Left lobe of liver (tissue), 2 donors: ENCODE measurements around the gene DPP7. TPM values are rescaled to one million over a fixed set of nuclear protein-coding genes. Genes with fewer than 3 reads are reported as not detected.
A peak's percentile ranks its signal among the peaks of the same experiment; 100 is the strongest.
"Not testable (repeated sequence)": the region's sequence is repeated elsewhere in the genome, so short reads cannot be mapped to it uniquely, and the experiment has no call there.

Experiments
- ATAC-seq: fragments of 200-7000 bp; cut with Tn5 transposase; one replicate; pipeline ENCODE4 v1.9.1; 2020; ENCODE audit warnings: mild to moderate bottlenecking, moderate library complexity
- DNase-seq: peaks from one replicate; pipeline ENCODE4 v3.0.0-alpha.2; 2020; ENCODE audit warnings: low spot score
- total RNA-seq: library from RNA; stranded (reverse); gene quantifications from one replicate; pipeline ENCODE4 v1.2.1, GENCODE V29; 2021
- donor health status: DM: no; HTN: no; CAD: no; lungs with moderate emphysema.
- donor health status: DM: no; HTN: yes; CAD: no.

The DPP7 gene
- total RNA-seq, 1 donor from 2014 or later = 87.0 TPM

DNA sequence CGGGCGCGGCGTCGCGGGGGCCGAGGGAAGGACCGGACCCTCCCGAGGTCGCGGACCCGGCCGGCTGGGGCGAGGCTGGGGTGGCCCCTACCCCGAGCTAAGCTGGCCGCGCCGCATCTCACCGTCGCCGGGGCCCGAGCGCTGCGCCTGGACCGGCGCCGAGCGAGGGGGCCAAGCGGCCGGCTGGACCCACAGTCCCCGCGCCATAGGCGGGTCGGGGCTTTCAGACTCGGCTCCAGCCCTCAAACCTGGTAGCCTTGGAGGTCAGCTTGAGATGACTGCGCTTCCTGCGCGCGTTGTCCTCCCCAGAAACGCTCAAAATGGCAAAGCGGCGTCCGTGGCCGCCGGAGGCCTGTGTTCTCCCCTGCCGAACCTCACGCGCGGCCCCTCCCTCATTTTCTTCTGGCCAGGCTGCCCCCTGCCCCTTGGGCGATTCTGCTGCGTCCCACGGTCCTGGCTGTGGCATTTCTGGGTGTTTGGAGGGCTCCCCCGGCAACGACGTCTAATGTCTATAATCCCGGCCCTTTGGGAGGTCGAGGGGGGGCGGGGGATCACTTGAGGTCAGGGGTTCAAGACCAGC, 15.7 kb upstream of the DPP7 start:
- ATAC-seq = no peak
- no peak for DNase-seq

DNA sequence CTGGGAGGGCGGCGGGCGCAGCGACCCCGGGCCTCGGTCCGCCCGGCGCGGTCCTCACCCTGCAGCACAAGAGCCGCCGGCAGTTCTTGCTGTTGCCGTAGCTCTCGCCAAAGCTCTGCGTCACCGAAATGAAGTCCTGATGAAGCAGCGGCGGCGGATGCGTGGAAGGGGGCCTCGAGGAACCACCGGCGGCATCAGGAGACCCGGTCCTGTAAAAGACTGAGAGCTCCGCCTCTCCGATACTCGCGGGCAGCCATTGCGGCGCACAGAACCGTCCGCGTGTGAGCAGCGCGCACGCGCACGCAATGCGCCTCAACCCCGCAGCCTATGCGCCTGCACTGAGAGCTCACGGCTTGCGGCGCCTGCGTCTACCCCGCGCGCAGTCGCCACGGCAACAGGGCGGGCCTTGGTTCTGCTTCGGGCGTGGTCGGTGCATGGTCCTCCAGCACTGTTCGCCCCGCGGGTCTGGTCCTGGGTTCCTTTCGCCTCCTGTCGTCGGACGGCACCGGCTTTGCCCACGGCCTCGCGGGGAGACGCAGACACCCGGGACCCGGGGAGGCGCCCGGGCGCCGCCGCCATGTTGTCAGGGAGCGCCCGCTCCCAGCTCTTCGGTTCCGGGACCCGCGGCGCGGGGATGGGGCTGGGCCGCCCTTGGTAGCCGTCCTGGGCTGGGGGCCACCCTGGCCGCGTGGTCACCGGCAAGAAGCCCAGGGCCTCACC, 15.1 kb upstream of the DPP7 start:
- peak; percentile 98 for ATAC-seq

GRCh38 chr9:137128862-137129455, 14.4 kb upstream of the DPP7 start:
- DNase-seq (no peak), ATAC-seq (peak; percentile 14)

More for the DNA sequence above, 15.1 kb upstream of the DPP7 start:
- peak; percentile 88 for DNase-seq

DNA sequence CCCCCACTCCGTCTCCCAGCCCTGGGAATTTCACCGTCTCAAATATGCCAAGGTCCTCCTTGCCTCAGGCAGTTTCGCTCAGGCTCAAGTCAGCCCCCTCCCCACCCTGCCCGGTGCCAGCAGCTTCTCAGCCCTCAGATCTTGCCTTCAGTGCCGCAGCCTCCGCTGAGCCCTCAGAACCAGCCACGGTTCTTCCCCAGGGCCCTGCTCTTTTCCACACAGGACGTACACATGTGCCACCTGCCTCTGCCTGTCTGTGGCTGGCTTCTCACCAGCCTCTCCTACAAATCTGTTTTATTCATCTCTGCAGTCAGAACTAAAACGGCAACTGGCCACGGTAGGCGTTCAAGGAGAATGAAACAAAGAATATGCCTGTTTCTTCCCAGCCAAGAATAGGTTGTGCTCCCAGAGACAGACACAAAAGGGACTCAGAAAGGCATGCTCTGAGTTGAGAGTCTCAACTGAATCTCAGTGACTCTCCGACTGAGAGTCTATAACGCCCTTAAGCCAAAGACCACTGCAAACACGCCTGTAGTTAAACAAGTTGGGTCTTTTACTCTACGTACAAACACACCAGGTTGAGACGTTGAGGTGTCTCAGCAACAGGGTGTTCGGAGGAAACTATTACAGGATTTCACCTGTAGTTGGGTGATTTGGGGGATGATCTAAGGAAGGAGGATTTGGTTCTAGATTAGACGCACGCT, 13.8 kb upstream of the DPP7 start:
- ATAC-seq = no peak

GRCh38 chr9:137127301-137128157, 13.0 kb upstream of the DPP7 start:
- ATAC-seq (no peak), DNase-seq (no peak)

More for the DNA sequence above, 13.8 kb upstream of the DPP7 start:
- DNase-seq = no peak

- no peak for ATAC-seq
- DNase-seq = no peak
Observed at GRCh38 chr9:137126786-137127185, 12.3 kb upstream of the DPP7 start.

GRCh38 chr9:137123952-137124462, 9.5 kb upstream of the DPP7 start:
- not testable (repeated sequence) for ATAC-seq, DNase-seq

- no peak for DNase-seq
- ATAC-seq = no peak
Observed at GRCh38 chr9:137123468-137123837, 8.9 kb upstream of the DPP7 start.

GRCh38 chr9:137122796-137123467, 8.4 kb upstream of the DPP7 start:
- DNase-seq, ATAC-seq: not testable (repeated sequence)

GRCh38 chr9:137121927-137122795, 7.6 kb upstream of the DPP7 start:
- ATAC-seq, DNase-seq: not testable (repeated sequence)

GRCh38 chr9:137118092-137118603, 3.6 kb upstream of the DPP7 start:
- not testable (repeated sequence) for ATAC-seq, DNase-seq

- ATAC-seq (no peak), DNase-seq (no peak)
Observed at GRCh38 chr9:137117269-137117731, 2.8 kb upstream of the DPP7 start.

DNA sequence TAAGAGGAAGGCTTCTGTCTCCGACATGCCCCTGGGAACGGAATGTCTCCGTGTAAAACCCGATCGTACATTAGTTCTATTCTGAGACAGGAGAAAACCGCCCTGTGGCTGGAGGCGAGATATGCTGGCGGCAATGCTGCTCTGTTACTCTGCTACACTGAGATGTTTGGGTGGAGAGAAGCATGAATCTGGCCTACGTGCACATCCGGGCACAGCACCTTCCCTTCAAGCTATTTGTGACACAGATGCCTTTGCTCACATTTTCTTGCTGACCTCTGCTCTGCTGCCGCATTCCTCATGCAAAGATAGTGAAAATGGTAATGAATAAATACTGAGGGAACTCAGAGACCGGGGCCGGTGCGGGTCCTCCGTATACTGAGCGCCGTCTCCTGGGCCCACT, 2.2 kb upstream of the DPP7 start:
- DNase-seq = no peak
- ATAC-seq = no peak

DNA sequence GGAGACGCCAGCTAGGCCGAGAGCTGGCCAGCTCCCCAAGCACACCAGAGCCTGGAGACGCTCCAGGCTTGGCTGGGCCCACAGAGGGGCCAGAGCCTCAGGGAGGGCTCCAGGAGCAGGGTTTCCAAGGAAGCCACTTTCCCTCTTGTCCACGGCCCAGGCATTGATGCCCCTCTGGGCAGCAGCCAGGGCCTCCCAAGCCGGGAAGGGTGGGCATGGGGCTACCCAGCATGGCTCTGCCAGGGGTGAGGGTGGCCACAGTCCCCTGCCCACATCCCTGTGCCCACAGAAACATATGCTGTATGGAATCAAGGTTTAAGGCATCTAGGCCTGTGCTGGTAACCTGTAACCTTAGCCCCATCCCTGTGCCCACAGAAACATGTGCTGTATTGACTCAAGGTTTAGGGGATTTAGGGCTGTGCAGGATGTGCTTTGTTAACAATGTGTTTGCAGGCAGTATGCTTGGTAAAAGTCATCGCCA, 1.5 kb upstream of the DPP7 start:
- DNase-seq (no peak), ATAC-seq (no peak)

GRCh38 chr9:137115394-137116026, 977 bp upstream of the DPP7 start:
- DNase-seq (no peak), ATAC-seq (no peak)

DNA sequence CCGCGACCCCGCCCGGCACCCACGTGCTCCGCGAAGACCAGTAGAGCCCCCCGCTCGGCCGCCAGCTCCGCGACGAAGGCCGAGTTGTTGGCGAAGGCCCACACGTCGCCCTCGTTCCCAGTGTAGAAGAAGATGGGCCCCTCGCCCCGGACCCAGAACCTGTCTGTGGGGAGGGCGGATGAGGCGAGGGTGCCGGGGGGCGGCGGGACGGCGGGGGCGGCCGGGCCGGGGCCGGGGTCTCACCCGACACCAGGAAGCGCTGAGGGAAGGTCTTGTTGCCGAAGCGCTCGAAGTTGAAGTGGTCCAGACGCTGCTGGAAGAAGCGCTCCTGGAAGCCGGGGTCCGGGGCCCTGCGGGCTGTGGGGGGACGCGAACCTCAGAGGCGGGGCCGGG, 317 bp downstream of the DPP7 start:
- ATAC-seq (no peak), DNase-seq (no peak)

DNA sequence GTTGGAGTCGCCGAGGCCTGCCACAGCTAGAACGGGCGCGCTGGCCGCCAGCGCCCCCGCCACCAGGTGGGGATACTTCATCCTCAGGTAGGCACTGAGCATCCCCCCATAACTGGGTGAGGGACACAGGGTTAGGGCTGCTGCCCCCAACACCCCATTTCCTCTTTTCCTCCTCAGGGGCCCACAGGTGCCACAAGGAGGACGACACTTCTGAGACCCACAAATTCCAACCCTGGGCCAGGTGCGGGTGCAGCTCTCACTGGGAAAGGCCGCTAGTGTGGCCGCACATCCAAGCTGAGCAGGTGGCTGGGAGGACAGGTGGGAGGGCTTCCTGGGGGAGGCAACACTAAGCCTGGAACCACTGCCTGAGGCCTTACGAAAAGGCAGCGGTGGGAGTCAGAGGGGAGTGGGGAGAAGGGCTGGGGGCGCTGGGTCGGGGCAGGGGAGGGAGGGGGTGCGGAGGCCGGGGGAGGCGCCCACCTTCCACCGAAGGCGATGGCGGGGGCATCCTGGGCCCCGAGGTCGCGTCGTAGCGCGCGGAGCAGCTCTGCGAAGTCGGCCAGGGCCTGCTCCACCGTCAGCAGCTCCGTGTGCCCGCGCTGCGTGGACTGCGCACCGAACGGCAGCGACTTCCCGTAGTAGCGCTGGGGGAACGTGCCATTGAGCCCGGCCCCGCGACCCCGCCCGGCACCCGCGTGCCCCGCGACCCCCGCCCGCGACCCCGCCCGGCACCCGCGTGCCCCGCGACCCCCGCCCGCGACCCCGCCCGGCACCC, 961 bp downstream of the DPP7 start:
- DNase-seq (no peak), ATAC-seq (no peak)
